Measurements from ENCODE around the gene NPDC1.

NPDC1 gene

DNA sequence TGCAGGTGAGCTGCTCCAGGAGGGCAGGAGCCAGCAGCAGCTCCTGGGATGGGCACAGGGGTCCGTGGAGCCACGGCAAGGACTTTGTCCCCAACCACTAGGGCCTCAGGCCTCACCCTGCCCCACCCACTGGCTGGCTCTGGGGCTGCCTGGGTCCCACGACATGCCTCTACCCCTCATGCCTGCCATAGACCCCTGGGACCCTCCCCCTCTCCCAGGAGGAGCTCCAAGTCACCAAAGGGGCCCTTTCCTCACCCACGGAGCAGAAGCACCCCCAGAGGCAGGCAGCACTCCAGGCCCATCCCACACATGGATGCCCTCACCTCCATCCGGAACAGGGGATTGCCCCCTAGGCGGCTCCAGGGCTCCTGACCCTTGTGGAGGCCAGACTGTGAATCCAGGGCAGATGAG, 24.4 kb downstream of the NPDC1 start:
- no peak overlapping the region for H3K4me2 ChIP-seq (ENCODE audit: low read length)
- H3K9me3 ChIP-seq (ENCODE audit: insufficient read depth, low read length): no peaks in the 10 kb centered on the region
- no peaks in the 10 kb centered on the region for H3K27me3 ChIP-seq (ENCODE audit: low read depth, low read length)
- H3K9ac ChIP-seq (ENCODE audit: low read length): no peak overlapping the region
- no peaks in the 10 kb centered on the region for H3K79me2 ChIP-seq (ENCODE audit: low read length)
- no peaks in the 10 kb centered on the region for H3K36me3 ChIP-seq (replicated peaks; ENCODE audit: low read depth, low read length)
- H3K27ac ChIP-seq (ENCODE audit: low read length): no peak overlapping the region
- peaks cover 6% of the 10 kb centered on the region; the same call in 1 of the 2 replicates for H3K4me1 ChIP-seq (ENCODE audit: low read length)
- no peaks in the 10 kb centered on the region for H4K20me1 ChIP-seq (ENCODE audit: insufficient read depth, low read length)
- H3K4me3 ChIP-seq (ENCODE audit: low read length): no peak overlapping the region
- no peak for TF ChIP-seq EZH2phosphoT487 (IDR thresholded peaks at IDR 0.05; ENCODE audit: low read depth)
- TF ChIP-seq, protein P1, sequence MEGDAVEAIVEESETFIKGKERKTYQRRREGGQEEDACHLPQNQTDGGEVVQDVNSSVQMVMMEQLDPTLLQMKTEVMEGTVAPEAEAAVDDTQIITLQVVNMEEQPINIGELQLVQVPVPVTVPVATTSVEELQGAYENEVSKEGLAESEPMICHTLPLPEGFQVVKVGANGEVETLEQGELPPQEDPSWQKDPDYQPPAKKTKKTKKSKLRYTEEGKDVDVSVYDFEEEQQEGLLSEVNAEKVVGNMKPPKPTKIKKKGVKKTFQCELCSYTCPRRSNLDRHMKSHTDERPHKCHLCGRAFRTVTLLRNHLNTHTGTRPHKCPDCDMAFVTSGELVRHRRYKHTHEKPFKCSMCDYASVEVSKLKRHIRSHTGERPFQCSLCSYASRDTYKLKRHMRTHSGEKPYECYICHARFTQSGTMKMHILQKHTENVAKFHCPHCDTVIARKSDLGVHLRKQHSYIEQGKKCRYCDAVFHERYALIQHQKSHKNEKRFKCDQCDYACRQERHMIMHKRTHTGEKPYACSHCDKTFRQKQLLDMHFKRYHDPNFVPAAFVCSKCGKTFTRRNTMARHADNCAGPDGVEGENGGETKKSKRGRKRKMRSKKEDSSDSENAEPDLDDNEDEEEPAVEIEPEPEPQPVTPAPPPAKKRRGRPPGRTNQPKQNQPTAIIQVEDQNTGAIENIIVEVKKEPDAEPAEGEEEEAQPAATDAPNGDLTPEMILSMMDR (IDR thresholded peaks at IDR 0.05; ENCODE audit: low read depth, low read length): no peak
- no peak overlapping the region for H2AFZ ChIP-seq (ENCODE audit: low read depth, low read length)

- Histone ChIP-seq H3K79me2 (ENCODE audit: low read length) (no peaks in the 10 kb centered on the region), H3K27me3 (ENCODE audit: low read depth, low read length) (no peaks in the 10 kb centered on the region), H3K9ac (ENCODE audit: low read length) (no peak overlapping the region), H2AFZ (ENCODE audit: low read depth, low read length) (no peak overlapping the region), H3K27ac (ENCODE audit: low read length) (no peak overlapping the region), H4K20me1 (ENCODE audit: insufficient read depth, low read length) (no peaks in the 10 kb centered on the region), H3K36me3 (replicated peaks; ENCODE audit: low read depth, low read length) (no peaks in the 10 kb centered on the region), H3K9me3 (ENCODE audit: insufficient read depth, low read length) (no peaks in the 10 kb centered on the region), H3K4me2 (ENCODE audit: low read length) (no peak overlapping the region), H3K4me3 (ENCODE audit: low read length) (no peak overlapping the region), H3K4me1 (ENCODE audit: low read length) (peaks cover 5% of the 10 kb centered on the region; the same call in 1 of the 2 replicates)
- TF ChIP-seq, protein P1 (IDR thresholded peaks at IDR 0.05; ENCODE audit: low read depth, low read length): no peak
- TF ChIP-seq EZH2phosphoT487 (IDR thresholded peaks at IDR 0.05; ENCODE audit: low read depth): no peak
These were observed 25.0 kb downstream of the NPDC1 start for GRCh38 chr9:137020771-137021567.

DNA sequence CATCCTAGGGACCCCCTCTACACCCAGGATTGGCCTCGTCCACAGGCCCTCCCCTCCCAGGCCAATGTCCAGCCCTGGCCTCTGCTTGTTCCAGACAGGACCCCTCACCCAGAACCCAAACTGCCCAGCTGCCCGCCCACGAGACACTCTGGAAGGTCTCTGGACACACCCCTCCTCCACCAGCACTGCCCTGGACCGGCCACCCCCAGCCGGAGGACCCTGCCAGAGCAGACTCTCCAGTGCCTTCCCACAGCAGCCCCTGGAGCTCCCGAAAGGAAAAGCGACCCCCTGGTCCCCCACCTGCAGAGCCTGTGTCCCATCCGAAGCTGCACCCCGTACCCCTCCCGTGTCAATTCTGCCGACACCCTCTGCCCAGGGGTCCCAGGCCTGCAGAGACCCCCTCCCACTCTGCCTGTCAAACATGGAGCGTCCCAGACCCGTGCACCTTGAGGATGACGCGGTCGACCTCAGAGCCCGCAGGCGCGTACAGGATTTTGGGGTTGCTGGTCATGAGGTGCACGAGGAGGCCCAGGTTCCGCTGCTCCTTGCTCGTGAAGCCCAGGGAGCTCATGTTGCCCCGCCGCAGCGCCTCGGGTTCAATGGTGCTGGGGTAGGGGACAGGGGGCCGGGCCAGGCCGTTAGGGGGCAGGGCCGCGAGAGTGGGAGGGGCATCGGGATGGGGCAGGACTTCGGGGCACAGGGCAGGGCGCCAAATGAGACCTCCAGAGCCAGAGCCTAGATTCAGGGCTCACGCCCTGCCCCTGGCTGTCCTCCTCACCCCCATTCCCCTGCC, 25.9 kb downstream of the NPDC1 start:
- Histone ChIP-seq H2AFZ (ENCODE audit: low read depth, low read length) (no peak overlapping the region), H3K4me2 (ENCODE audit: low read length) (no peak overlapping the region), H3K36me3 (replicated peaks; ENCODE audit: low read depth, low read length) (no peaks in the 10 kb centered on the region), H4K20me1 (ENCODE audit: insufficient read depth, low read length) (no peaks in the 10 kb centered on the region), H3K9ac (ENCODE audit: low read length) (no peak overlapping the region), H3K4me3 (ENCODE audit: low read length) (no peak overlapping the region), H3K79me2 (ENCODE audit: low read length) (no peaks in the 10 kb centered on the region), H3K27me3 (ENCODE audit: low read depth, low read length) (no peaks in the 10 kb centered on the region), H3K27ac (ENCODE audit: low read length) (no peak overlapping the region), H3K4me1 (ENCODE audit: low read length) (no peaks in the 10 kb centered on the region), H3K9me3 (ENCODE audit: insufficient read depth, low read length) (no peaks in the 10 kb centered on the region)
- no peak for TF ChIP-seq EZH2phosphoT487 (IDR thresholded peaks at IDR 0.05; ENCODE audit: low read depth)
- TF ChIP-seq, protein P1 (IDR thresholded peaks at IDR 0.05; ENCODE audit: low read depth, low read length): no peak
